HG02763 (cell line): Measurements from ENCODE around the gene PXDC1.
"Not testable (repeated sequence)": the region's sequence is repeated elsewhere in the genome, so short reads cannot be mapped to it uniquely, and the experiment has no call there.

Experiments
- ATAC-seq: cut with Tn5 transposase; IDR thresholded peaks from one replicate; pipeline ENCODE4 v1.9.1; 2021; ENCODE audit warnings: mild to moderate bottlenecking, moderate library complexity; ENCODE audit not compliant: unreplicated experiment

PXDC1 gene

DNA sequence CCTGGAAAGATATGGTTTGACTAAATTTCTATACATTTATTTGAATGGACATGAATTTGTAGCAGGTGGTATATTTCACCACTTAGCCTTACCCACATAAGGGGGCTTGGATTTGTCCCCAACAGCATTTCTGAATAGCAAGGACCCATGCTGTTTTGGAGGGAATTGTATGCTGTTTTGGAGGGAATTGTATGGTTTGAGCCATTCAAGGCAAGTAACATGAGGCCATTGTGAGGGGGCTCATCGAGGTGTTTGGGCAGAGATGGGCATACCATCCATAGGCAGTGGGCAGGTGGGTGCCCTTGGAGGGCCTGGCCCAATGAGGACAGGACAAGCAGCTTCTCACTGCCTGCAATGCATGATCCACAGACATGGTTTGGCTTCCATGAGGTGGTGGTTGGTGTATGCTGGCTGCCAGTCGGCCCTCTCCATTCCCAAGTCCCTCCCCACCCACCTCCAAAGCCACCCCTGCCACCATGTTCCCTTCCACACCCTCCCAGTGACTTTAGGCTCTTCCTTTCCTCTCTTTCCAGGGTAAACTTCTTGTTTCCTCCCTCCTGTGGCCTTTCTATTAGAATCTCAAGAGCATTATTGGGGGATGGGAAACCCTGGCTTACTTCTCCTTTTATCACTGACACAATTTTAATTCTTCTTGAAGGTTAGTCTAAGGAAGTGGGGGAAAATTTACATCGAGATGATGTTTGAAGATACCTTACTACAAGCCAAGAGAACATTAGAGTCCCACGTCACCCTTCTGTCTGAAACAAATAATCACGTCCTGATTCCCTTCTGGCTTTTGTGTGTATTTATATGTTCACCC lies 13.2 kb upstream of the PXDC1 start:
- no peak for ATAC-seq

DNA sequence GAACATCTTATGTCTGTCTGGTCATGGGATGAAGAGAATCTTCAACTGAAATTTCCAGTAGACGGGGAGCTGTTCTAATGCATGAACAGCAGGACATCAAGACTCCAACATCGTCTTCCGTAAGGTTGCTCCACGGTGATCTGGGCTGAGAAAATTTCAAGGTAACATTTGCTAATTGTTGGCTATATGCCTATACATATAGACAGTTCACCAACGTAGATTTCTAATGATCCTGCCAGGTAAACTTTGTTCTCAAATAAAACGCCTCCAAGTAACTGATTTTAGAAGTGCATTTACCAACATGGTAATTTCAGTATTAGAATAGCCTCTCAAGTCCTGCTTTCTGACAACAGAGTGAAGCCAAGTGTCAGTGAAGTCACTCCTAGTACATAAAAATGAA lies 11.3 kb upstream of the PXDC1 start:
- ATAC-seq: no peak

DNA sequence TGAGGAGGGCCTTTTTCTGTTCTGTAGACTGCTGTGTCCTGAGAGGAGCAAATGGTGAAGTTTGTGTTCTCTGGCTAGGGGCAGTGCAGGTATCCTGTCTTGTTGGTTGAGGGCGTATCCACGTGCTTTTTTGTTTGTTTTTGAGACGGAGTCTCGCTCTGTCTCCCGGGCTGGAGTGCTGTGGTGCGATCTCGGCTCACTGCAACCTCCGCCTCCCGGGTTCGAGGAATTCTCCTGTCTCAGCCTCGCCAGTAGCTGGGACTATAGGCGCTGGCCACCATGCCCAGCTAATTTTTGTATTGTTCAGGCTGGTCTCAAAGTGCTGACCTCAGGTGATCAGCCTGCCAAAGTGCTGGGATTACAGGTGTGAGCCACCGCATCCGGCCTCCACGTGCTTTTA lies 10.8 kb upstream of the PXDC1 start:
- no peak for ATAC-seq

GRCh38 chr6:3761989-3762270 lies 10.4 kb upstream of the PXDC1 start:
- ATAC-seq: no peak

- no peak for ATAC-seq
These were observed 8.2 kb upstream of the PXDC1 start for GRCh38 chr6:3759646-3760232.

DNA sequence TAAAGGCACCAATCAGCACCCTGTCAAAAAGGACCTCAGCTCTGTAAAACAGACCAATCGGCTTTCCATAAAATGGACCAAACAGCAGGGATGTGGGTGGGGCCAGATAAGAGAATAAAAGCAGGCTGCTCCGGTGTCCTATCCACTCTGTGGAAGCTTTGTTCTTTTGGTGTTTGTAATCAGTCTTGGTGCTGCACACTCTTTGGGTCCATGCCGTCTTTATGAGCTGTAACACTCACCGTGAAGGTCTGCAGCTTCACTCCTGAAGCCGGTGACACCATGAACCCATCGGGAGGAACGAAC lies 7.3 kb upstream of the PXDC1 start:
- ATAC-seq: no peak

DNA sequence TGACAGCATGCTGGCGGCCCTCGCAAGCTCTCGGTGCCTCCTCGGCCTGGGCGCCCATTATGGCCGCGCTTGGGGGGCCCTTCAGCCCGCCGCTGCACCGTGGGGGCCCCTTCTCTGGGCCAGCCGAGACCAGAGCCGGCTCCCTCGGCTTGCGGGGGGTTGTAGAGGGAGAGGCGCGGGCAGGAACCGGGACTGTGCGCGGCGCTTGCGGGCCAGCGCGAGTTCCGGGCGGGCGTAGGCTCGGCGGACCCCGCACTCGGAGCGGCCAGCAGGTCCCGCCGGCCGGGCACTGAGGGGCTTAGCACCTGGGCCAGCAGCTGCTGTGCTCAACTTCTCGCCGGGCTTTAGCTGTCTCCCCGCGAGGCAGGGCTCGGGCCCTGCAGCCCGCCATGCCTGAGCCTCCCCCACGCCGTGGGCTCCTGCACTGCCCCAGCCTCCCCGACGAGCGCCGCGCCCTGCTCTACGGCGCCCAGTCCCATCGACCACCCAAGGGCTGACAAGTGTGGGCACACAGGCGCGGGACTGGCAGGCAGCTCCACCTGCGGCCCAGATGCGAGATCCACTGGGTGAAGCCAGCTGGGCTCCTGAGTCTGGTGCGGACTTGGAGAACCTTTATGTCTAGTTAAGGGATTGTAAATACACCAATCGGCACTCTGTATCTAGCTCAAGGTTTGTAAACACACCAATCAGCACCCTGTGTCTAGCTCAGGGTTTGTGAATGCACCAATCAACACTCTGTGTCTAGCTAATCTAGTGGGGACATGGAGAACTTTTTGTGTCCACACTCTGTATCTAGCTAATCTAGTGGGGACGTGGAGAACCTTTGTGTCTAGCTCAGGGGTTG lies 6.7 kb upstream of the PXDC1 start:
- not testable (repeated sequence) for ATAC-seq

DNA sequence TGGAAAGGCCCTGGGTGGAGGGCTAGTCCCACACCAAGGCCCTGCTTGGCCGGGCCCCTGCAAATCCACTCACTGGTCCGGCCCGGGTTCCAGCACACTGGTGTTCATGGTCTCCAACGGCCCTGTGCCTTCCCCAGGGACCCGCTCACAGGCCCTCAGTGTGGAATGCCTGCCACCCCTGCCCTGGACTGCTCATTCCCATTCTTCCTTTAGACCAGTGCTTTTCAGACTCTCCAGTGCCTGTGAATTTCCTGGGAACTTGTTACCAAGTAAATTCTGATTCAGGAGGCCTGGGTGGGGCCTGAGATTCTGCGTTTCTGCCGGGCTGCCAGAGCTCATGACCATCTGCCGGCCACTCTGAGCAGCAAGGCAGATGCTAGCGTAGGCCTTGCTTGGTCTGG lies 5.7 kb upstream of the PXDC1 start:
- no peak for ATAC-seq

DNA sequence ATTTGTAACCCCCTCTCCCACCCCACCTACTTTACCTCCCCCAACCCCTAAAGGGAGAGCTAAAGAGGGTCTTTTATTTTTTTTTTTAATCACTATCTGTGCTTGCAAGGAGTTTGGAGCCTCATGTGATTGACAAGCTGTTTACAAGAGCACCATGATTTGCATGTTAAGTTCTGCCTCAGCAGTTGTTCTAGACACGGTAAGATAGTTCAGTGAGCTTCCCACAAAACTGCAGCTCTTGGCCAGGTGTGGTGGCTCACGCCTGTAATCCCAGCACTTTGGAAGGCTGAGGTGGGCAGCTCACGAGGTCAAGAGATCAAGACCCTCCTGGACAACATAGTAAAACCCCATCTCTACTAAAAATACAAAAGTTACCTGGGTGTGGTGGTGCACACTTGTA lies 5.0 kb upstream of the PXDC1 start:
- ATAC-seq: no peak

DNA sequence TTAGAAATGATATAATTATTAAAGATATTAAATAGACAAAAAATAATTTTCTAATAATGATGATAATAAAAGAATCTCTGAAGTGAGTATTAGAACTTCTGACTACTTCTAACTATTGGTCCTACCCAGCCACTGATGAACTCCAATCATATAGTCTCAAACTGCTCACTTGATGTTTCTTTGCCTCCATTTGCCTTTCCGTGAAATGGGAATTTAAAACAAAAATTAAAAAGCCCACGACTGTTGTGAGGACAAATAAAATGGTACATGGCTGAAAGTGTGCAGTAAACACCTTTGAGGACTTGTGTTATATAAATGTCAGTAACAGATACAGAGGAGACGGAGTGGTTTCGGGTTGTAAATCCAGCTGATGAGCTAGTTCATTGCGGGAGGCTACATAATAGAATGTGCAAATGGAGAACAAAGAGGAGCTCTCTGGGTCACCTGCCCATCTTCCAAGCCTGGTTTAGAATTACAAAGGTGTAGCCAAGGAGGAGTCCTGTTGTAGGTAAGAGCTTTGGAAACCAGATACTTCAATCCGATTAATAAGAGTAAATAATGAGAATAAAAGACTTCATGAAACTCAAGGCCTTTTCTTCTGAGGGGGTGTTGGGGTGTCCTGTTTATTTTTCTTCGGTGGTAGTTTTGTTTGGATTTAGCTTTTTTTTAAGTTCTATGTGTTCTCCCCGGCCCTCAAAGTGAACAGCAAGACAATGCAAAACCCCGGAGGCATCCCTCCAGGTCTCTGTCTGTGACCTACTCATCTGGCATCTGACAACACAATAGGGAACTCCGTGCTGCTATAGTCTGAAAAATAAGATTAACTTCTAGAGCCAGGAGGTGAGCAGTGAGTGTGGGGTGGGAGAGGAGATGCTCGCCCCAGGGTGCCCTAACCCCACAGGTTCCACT lies 4.4 kb upstream of the PXDC1 start:
- no peak for ATAC-seq

DNA sequence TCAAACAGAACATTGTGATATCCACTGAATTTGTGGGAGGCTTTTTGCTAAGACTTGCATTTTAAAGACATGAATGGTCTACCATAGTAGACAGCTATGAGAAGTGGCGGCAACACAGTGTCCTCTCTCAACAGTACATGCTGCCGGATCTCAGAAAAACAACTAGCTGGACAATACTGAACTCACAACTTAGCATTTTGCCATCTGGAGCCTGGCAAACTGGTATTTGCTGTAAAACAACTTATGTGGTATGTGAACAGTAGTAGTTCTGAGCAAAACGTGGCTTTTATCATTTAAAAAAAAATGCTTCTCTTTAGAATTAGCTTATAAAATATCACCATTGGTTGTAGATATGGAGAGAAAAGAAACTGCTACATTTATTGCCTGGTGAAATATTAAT lies 3.3 kb upstream of the PXDC1 start:
- no peak for ATAC-seq

DNA sequence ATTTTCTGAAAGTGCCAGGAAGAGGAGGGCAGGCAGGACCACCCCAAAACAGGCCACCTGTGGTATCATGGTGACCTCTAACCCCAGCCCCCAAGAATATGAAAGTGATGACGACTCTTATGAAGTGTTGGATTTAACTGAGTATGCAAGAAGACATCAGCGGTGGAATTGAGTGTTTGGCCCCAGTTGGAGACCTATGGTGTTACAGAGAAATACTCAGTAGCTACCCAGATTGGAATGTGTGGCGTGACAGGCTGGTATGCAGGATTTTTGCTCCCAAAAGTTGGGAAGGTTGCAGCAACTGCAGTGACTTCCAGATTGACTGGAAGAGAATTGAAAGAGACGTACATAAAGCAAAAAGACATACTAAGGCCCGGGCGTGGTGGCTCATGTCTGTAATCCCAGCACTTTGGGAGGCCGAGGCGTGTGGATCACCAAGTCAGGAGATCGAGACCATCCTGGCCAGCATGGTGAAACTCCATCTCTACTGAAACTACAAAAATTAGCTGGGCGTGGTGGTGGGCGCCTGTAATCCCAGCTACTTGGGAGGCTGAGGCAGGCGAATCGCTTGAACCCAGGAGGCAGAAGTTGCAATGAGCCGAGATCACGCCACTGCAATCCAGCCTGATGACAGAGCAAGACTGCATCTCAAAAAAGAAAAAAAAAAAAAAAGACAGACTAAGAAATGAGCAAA lies 2.7 kb upstream of the PXDC1 start:
- not testable (repeated sequence) for ATAC-seq

DNA sequence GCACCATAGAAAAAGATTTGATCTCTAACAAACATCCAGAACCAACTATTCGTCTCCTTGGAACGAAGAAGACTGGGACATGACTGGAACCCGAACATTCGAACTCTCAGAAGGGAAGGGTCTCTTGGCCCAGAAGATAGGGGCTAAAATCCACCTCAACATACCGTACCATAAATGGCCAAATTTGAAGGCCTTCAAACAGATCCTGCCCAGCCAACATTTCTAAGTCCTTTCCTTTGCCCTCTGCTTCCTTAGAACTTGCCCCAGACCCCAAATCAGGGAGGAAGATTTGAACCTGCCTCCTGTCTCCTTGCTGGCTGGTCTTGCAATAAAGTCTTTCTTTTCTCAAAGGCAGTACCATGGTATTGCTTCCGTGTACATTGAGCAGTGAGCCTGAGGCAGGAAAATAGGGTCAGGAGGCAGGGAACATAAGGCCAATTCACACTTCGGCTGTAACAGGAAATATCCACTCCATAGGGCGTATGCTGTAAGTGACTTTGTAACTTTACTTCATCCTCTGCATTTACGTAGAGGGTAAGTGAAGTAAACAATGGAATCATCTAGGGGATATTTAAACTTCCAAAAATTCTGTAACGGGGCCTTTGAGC lies 1.8 kb upstream of the PXDC1 start:
- no peak for ATAC-seq

GRCh38 chr6:3752531-3753227 lies 1.2 kb upstream of the PXDC1 start:
- no peak for ATAC-seq

DNA sequence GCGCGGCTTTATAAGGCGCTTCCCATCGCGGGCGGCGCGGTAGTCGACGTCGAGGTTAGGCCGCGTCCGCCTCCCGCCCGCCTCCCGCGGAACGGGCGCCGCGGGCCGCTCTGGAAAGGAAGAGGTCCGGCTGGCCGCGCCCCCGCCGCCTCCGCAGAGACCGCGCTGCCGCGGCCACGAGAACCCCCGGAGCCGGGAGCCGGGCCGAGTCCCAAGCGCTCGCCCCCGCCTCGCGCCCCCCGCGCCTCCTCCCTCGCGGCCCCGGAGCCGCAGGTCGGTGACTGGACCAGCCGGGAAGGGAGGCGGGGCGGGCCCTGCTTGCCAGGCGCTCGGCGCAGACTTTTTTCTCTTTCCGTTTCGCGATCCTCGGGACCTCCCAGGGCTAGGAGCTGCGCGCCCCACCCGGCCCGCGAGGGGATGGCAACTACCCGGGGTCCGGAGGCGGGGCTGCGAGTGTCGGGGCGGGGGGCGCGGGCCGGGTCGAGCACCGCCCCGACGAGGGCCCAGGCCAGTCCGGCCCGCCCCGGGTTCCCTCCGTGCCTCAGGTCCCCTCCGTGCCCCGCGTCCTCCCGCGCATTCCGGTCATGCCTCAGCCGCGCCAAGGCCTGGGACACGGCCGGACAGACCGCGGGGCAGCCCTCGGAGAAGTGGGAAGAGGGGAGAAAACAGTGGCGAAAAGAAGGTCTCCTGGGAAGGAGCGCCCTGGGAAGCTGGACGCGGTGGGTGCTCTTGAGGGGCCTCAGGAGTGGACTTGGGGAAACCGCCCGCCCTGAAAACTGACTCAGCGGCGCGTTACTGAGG lies 417 bp upstream of the PXDC1 start:
- ATAC-seq: peak; percentile 52

GRCh38 chr6:3750317-3751076 lies 1.0 kb downstream of the PXDC1 start:
- no peak for ATAC-seq

DNA sequence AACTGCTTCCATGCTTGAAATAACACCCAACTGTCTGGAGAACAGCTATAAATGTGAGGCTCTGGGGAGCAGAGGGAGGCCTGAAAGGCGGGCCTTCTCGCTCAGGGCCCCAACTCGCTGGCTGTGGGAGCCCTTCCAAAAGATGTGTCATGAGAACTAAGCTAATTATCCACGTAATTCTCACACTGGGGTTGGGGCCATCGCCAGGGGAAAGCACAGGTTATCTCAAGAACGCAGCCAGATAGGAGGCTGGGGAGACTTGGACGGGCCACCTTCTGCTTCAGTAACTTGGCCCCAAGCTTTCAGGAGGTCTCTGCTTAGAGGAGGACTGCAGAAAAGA lies 1.6 kb downstream of the PXDC1 start:
- ATAC-seq: no peak
